NCI-H69 (cell line): Measurements from ENCODE around the gene NMRK2.
"Not testable (repeated sequence)": the region's sequence is repeated elsewhere in the genome, so short reads cannot be mapped to it uniquely, and the experiment has no call there.

Experiments used
- DNase-seq: peaks from one replicate; lab custom pipeline; 2025; lab: John Stamatoyannopoulos, UW

The NMRK2 gene

DNA sequence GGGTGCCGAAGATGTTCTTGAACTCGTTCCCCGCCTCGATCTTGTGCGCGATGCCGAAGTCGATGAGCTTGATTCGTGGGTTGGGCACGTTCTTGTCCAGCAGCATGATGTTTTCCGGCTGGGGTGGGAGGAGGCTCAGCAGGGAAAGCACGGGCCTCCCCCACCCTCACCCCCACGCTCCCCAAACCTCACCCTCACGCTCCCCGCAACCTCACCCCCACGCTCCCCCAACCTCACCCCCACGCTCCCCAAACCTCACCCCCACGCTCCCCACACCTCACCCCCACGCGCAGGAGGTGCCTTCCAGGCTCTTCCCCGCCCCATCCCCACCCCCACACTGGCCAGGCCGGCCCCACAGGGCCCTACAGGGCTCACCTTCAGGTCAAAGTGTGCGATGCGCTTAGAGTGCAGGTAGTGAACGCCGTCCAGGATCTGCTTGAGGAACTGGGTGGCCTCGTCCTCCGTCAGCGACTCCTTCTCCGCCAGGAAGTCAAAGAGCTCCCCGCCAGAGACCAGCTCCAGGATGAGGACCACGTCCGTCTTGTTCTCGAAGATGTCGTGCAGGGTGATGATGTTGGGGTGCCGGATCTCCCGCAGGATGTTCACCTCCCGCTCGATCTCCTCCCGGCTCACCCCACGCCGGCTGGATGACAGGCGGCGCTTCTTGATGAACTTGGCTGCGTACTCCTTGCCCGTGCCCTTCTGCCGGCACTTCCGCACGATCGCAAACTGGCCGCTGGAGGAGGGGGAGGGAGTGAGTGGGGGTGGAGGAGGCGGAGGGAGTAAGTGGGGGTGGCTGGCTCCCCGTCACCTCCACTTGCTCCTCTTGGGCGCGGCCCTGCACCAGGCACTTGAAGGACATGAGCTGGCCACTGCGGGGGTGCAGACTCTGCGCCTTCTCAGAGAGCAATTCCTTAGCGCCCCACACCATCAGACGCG lies 31.7 kb downstream of the NMRK2 start:
- no peak for DNase-seq

DNA sequence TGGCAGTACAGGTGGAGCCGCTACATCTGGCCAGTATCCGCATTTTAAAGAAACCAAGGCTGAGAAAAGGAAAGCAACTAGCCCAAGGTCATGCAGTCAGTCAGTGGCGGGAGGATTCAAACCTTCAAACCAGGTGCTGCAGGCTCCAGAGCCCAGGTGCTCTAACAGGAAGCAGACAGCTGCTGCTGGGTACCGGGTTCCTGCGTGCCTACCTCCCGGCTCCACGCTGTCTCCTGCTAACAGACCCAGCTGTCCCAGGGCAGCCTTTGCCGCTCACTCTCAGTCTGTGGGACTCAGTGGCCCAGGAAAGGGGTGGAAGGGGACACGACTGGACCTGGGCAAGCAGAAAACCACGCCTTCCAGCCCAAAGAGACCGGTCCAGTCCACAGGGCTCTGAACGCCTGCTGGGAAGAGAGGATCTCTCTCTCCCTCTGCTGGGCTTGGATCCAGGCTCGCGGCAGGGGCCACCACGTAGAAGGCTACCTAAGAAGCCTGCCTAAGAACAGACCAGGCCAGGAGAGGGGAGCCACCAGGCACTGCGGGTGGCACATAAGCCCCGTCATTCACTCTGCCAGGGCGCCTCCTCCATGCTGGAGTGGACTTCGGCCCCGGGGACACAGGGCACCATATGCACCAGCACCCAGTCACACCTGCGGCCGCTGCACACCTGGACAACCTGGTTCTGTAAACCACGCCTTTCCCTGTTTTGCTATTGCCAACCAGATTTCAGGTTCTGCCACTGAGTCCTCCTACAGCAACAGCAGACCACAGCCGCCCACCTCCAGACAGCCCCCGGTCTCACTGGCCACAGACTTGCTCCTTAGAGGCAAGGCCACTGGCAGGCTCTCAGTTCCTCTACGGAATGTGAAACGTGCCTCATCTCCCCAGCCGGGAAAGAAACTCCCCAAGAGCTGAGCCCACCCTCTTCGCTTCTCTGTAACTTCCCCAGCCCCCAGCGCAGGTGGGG lies 33.5 kb downstream of the NMRK2 start:
- no peak for DNase-seq

DNA sequence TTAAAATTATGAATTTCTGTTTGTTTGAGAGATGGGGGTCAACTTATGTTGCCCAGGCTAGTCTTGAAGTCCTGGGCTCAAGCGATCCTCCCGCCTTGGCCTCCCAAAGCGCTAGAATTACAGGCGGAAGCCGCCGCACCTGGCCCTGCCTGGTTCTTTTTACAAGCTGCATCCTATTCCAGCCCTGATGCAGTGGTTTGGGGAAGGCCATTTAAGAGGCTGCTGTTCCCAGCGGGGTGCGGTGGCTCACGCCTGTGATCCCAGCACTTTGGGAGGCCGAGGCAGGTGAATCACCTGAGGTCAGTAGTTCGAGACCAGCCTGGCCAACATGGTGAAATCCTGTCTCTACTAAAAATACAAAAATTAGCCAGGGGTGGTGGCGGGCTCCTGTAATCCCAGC lies 35.1 kb downstream of the NMRK2 start:
- not testable (repeated sequence) for DNase-seq

DNA sequence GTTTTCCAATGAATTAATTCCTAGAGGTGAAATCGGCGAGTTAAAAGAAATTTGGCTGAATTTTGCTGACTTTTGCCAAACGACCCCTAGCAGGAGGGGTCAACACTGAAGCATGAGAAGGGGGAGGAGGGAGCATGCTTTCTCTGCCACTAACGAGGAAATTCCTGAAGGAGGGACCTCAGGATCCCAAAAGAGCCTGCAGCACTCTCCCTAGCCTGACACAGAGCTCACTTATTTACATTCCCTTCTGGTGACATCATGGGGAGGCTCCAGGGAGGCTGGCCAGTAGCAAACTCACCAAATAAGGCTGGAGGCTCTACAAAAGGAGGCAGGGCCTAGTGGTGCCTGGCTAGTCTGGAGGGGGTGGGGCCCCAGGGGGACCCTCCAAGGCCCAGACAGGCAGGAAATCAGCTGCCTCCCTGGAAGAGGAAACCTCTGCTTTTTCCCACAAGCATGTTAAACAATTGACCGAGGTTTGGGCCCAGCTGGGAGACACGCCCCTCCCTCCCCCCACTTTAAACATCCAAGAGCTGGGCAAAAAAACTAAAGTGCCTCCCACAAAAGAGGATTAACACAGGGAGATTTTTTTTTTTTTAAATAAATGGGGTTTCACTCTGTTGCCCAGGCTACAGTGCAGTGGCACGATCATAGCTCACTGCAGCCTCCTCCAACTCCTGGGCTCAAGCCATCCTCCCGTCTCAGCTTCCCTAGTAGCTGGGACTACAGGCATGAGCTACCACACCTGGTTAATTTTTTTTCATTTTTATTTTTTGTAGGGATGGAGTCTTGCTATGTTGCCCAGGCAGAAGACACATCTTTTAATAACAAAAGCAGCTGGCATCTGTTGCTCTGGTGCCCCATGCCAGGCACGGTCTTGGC lies 35.9 kb downstream of the NMRK2 start:
- DNase-seq = peak; percentile 88

DNA sequence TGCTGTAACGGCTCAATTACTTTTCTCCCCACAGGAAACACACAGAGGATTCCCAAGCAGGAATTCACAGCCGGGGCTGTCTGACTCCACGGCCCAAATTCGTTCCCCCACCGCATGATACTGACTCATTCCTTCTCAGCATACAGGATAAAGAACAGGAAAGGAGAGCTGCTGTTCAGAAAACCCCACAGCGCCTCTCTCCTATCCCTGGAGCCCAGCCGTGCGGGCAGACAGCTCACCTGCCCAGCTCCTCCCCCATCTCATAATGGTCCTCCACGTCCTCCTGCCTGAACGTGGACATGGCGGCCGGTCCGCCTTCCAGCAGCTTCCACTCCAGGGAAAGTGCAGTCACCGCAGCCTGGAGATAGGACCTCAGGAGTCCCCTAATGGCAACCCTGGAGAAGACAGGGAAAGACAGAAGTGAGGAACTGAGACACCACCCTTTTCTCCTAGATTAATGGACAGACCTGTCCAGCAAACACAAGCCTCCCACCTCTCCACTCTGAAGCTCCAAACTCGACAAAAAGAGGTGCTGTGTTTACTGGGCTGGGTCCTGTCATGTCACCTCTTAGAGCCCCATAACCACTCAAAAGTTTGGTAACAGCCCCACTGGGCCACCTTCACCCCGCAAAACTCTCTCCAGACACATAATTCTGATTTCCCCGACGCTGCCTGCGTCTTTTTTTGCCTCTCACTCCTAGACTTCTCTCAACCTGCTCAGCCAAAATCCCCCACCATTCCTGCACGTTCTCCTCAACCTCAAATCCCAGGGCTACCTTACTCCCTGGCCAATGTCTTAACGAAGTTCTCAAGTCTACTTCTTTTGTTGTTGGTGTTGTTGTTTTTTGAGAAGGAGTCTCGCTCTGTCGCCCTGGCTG lies 36.8 kb downstream of the NMRK2 start:
- DNase-seq = no peak

DNA sequence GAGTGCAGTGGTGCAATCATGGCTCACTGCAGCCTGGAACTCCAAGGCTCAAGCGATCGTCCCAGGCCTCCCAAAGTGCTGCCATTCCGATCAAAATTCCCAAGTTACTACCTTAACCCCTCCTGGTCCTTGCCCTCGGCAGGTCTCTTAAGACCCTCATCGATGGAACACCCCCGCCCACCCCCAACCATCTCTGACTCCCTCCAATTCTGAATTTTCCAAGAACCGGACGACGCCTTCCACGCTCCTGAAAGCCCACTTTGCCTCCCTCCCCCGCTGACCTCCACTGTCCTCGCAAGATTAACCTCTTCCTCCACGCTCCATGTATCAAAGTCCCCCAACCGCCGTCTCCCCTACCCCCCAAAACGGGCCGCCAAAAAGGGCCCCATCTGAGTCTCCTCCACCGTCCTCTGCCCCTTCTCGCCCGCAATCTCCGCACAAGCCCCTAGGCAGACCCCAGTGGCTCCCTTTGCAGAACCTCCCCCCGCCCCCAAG lies 37.5 kb downstream of the NMRK2 start:
- DNase-seq = no peak

DNA sequence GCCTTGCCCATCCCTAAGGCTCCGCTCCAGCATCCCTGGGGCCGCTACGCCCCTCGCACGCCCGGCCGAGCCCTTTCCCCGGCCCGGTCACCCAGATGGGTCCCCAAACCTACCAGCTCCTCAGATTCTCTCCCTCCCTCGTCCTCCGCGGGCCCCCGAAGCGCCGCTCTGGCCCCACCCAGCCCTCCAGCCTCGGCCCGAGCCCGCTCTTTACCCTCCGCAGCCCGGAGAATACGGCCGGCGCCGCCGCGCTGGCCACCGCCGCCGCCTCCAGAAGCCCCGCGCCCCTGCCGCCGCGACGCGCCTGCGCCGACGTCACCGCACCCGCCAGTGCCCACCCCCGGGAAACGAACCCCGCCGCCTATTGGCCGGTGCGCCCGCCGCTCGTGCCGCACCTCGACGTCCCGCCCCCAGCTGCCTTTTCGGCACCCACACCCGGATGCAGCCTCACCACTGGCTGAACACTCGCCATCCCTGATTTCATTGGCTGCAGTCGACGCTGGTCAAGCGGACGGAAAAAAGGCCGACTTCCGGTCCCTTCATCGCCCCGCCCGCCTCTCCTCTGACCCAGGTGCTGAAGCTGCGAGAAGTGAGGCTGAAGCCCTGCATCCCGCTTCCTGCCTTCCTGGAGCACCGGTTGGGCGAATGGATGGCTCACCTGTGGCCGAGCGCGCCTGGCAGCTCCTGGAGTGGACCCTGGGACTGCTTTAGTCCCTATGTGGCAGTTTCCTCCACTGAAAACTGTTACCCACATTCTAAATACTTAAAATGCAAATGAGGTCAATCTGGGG lies 38.1 kb downstream of the NMRK2 start, which contains the start of gene DAPK3:
Gene DAPK3, minus strand, starts transcription at position 292 of the 791 bp plus-strand sequence. CDS start 1,364 bp downstream, outside the sequence.
- peak; percentile 99 for DNase-seq

DNA sequence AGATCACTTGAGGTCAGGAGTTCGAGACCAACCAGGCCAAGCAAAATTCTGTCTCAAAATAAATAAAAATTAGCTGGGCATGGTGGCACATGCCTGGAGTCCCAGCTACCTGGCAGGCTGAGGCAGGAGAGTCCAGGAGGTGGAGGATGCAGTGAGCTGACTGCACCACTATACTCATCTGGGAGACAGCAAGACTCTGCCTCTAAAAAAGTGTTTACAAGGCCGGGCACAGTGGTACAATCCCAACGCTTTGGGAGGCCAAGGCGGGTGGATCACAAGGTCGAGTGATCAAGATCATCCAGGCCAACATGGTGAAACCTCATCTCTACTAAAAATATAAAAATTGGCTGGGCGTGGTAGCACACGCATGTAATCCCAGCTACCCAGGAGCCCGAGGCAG lies 42.3 kb downstream of the NMRK2 start:
- no peak for DNase-seq

DNA sequence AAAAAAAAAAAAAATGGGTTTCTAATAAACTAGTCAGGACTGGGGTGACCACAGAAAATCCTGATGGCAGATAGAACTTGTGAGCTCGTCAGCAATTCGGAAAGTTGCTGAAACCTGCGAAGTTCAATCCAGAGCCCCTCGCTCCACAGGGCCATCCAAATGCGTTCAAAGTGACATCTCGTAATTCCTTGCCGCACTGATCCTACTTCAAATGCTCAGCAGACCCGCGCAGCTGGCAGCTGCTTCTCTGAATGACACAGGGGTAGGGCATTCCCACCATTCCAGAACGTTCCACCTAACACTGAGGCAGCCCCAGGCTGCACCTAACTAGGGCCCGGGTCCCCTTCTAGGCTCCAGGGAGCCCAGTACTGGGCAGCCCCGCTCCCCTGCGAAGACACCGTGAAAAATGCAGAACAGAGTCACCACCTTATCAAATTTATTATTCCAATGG lies 42.8 kb downstream of the NMRK2 start:
- no peak for DNase-seq

DNA sequence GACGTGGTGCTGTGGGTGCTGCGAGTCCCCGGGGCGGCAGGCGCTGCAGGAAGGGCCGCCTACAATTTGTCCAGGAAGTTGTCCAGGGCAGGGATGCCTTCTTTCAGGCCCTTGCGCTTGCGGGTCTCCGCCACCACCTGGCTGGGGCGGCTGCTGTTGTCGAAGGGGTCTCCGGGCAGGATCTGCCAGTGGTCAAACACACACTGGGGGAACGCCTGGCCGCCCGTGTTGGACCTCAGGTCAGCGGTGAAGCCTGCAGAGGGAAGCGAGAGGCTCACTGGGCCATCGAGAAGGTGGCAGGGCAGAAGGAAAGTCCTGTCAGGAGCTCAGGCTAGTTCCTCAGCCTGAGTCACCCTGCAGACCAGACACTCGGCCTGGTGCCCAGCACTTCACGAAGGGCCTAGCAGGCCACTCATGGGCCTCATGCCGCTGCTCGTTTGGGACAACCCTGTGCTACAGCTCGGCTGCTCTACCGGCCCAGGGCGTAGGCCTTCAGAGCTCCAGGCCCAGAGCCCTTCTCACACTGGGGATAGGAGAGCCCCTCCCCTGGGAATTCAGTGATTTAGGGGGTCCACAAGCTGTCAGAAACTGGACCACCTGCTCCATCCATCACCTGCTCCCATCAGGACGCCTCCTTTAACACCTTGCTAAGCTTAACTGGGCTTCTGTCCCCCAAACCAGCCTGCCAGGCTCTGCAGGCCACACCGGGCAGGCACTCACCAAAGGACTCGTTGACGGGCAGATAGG lies 43.8 kb downstream of the NMRK2 start:
- no peak for DNase-seq

DNA sequence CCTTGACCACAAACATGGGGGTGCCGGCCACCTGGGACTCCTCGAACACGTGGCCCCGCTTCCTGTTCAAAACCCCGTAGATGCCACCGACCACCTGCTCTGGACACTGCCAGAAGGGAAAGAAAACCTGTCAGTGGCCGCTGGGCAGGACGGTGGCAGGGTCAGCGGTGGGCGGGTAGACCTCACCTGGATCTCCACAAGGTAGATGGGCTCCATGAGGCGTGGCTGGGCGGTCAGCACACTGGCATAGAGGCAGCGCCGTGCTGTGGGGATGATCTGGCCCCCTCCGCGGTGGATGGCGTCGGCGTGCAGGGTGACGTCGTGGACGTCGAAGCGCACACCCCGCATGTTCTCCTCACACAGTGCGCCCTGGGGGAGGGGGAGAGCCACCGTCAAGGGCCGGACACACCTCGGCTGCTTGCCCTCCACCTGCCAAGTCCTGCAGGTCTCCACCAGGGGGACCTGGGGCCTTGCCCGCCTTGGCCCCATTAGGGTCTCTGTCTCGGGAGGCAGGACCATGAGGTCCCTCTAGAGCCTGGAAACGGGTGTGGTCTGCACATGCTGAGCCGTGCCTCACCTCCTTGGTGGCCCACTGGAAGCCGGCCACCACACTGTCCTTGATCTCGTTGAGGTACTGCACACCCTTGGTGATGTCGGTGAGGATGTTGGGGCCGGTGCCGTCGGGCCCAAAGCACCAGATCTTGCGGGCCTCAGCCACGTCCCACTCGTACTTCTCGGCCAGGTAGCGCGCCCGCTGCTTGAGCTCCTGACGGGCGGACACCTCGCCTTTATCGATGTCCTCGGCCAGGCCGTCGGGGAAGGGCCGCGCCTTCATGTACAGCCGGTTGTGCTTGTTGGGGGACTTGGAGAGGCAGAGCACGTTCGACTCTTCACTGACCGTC lies 44.6 kb downstream of the NMRK2 start:
- DNase-seq = no peak

DNA sequence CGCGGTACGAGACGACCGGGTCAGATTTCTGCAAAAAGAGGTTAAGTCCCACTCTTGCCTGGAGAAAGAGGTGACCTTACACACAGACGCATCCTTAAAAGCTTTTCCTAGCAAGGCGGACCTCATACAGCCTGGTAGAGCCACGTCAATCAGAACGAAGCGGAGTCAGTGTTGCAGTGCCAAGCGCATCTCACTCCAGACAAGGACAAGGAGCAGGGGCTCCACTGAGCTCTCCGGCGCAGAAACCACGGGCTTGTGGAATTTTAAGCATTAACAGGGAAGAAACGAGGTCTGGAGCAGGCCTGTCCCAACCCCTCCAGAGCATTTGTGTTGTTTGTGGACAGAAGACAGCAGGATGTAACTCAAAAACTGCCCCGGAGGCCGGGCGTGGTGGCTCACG lies 45.3 kb downstream of the NMRK2 start:
- DNase-seq = no peak

DNA sequence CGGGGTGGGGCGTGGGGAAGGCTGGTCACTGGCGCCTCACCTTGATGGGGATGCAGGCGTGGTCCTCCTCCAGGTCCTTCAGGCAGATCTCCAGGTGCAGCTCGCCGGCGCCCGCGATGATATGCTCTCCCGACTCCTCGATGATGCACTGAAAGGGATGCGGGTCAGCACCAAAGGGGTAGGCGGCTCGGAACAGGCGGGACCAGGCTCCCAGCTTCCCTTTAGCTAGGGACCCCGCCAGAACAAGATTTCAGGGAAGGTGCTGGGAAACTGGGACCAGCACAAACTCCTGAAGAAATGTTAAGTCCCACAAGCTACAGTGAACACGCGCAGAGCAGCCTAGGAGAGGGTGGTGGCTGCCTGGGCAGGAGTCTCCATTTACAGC lies 46.4 kb downstream of the NMRK2 start:
- no peak for DNase-seq

DNA sequence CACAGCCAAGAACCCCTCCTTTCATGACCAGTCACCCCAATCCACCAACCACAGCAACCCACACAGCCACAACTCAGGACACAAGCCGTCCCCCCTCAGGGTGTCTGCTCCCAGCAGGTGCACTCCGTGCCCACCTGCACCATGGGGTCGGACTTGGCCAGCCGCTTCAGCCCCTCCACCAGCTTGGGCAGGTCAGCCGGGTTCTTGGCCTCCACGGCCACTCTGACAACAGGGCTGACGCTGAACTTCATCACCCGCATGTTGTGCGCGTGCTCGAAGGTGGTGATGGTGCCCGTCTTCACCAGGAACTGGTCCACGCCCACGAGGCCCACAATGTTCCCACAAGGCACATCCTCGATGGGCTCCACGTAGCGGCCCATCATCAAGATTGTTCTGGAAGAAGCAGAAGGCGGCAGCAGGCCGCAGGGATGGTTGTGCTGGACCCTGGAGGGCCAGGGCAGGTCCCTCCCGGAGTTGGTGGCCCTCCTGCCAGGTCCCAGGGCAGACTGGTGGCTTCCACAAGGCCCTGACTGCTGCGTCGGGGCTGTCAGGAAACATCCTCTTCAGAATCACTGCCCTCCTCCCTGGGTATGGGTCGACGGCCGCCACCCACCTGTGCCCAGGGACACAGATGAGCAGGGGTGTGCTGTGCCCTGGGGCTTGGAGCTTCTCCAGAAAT lies 46.9 kb downstream of the NMRK2 start:
- no peak for DNase-seq

DNA sequence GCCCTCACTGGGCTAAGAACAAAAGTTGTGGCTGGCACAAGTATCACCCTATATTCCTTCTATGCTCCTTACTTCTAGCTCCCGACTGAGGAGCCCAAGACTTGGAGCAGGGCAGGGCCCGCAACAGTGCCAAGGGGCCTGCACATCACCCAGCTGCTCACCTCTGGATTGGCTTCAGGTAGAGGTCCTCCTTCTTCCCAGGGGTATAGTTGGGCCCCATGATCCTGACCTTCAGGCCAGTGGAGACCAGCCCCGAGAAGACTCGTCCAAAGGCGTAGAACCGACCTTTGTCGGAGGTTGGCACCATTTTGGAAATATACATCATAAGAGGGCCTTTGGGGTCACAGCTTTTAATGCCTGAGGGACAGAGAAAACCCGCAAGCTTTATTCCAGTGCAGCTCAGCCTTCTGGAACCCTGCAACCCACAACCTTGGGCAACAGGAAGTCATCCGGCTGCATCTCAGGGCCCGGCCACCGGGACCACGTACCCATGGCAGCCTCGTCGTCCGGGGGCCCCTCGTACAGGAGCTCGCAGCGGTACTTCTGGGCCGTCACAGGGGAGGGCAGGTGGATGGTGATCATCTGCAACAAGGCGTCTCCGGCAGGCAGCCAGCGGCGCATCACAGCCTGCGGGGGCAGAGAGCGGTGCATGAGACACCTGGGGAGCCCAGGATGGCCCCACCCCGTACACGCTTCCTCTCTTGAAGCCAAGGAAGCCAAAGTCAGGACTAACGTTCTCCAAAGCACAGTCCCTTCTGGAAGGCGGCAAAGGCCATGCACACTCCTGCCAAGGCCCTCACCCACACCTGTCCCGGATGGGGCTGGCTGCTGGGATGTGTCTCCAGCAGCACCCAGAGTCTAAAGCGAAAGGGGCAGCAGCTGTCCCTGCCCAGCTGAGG lies 47.7 kb downstream of the NMRK2 start:
- DNase-seq = no peak

DNA sequence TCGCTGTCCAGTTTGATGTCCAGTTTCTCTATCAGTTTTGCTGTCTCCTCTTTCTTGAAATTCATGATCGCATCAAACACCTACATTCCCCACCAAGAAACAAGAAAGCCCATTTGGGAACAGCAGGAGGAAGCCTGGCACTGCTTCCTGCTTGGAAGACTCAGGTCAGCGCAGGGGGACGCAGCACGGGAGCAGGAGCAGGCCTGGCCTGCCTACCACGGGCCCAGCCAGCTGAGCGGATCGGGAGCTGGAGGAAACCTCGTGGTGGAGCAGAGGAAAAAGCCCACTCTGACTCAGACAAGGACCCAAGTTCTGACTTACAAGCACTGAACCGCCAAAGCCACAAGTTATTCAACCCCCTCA lies 48.5 kb downstream of the NMRK2 start:
- DNase-seq = no peak
